GM23338 (cell line): ENCODE data around the gene SSR3. TPM values are rescaled to one million over a fixed set of nuclear protein-coding genes. Genes with fewer than 3 reads are reported as not detected.

Source experiments
- polyA plus RNA-seq: library from polyadenylated mRNA; unstranded; fragments of >200 nt; fragmentation: Nextera tagmentation; extraction: Ambion mirVana; gene quantifications from 2 replicates; pipeline ENCODE4 v1.2.1, GENCODE V29; 2016
- total RNA-seq: library from RNA; depleted of rRNA; stranded (reverse); fragments of >200 nt; shearing (Covaris generic); gene quantifications from 2 replicates; pipeline ENCODE4 v1.2.3, GENCODE V29; 2014; rRNA removed

The SSR3 gene
- total and polyA plus RNA-seq, 2 experiments from 2014 or later, result 143 to 173 TPM

Other genes with a start within 250 kb of the SSR3 start
- 6.9 and 10.2 TPM in 2 replicates for gene TIPARP, start 119.5 kb upstream of the SSR3 start, total RNA-seq
- 2.8 and 4.5 TPM in 2 replicates for gene TIPARP, start 119.5 kb upstream of the SSR3 start, polyA plus RNA-seq